Smooth muscle cell (in vitro differentiated cells): Measurements from ENCODE around the gene PRR36. TPM values are rescaled to one million over a fixed set of nuclear protein-coding genes. Genes with fewer than 3 reads are reported as not detected.
"Not testable (repeated sequence)": the region's sequence is repeated elsewhere in the genome, so short reads cannot be mapped to it uniquely, and the experiment has no call there.

Source experiments
- DNase-seq: peaks from one replicate; lab custom pipeline; 2025; ENCODE audit not compliant: unreplicated experiment; lab: John Stamatoyannopoulos, UW
- H2AFZ ChIP-seq: fragments of 200-600 bp; sonication (generic); 2 replicates; pipeline ENCODE4 v1.6.0; 2016; ENCODE audit warnings: antibody characterized with exemption, low read depth, mild to moderate bottlenecking
- H3F3A ChIP-seq: fragments of 200-600 bp; sonication (generic); 2 replicates; pipeline ENCODE4 v1.6.0; 2017; ENCODE audit warnings: antibody characterized with exemption, low read depth
- H3K27ac ChIP-seq: fragments of 200-600 bp; sonication (generic); 2 replicates; pipeline ENCODE4 v1.5.1; 2016; ENCODE audit warnings: low read depth, mild to moderate bottlenecking
- H3K27me3 ChIP-seq: fragments of 200-600 bp; sonication (generic); 2 replicates; pipeline ENCODE4 v1.6.1; 2016; ENCODE audit warnings: low read depth, mild to moderate bottlenecking
- H3K36me3 ChIP-seq: fragments of 200-600 bp; sonication (generic); 2 replicates; pipeline ENCODE4 v1.5.1; 2016; ENCODE audit warnings: low read depth
- H3K4me1 ChIP-seq: fragments of 200-600 bp; sonication (generic); 2 replicates; pipeline ENCODE4 v1.5.1; 2016; ENCODE audit warnings: low read depth
- H3K4me2 ChIP-seq: fragments of 200-600 bp; sonication (generic); 2 replicates; pipeline ENCODE4 v1.6.0; 2016; ENCODE audit warnings: mild to moderate bottlenecking
- H3K4me3 ChIP-seq: fragments of 200-600 bp; sonication (generic); 2 replicates; pipeline ENCODE4 v1.5.1; 2016; ENCODE audit warnings: mild to moderate bottlenecking
- H3K79me2 ChIP-seq: fragments of 200-600 bp; sonication (generic); 2 replicates; pipeline ENCODE4 v1.6.0; 2016; ENCODE audit warnings: low read depth, mild to moderate bottlenecking
- H3K9ac ChIP-seq: fragments of 200-600 bp; sonication (generic); 2 replicates; pipeline ENCODE4 v1.6.0; 2016; ENCODE audit warnings: low read depth
- H3K9me3 ChIP-seq: fragments of 200-600 bp; sonication (generic); replicated peaks from 2 replicates; pipeline ENCODE4 v1.5.1; 2016; ENCODE audit warnings: low read depth
- H4K20me1 ChIP-seq: fragments of 200-600 bp; sonication (generic); 2 replicates; pipeline ENCODE4 v1.6.0; 2016; ENCODE audit warnings: low read depth
- WGBS: methylation state at CpG from one replicate; pipeline ENCODE4 v1.1.7; 2016; ENCODE audit warnings: low lambda C conversion rate; 5-methylcytosine and 5-hydroxymethylcytosine counted together
- polyA plus RNA-seq: library from polyadenylated mRNA; unstranded; fragments of >200 nt; fragmentation: Nextera tagmentation; extraction: Ambion mirVana; gene quantifications from 2 replicates; pipeline ENCODE4 v1.2.1, GENCODE V29; 2016
- total RNA-seq: library from RNA; depleted of rRNA; stranded (reverse); fragments of >200 nt; gene quantifications from 2 replicates; pipeline ENCODE4 v1.2.3, GENCODE V29; 2014
- TF ChIP-seq, protein P1 (sequence below): fragments of 200-600 bp; sonication (generic); IDR thresholded peaks from 2 replicates; pipeline ENCODE4 v1.5.1; 2017; ENCODE audit warnings: borderline replicate concordance, mild to moderate bottlenecking, antibody characterized with exemption; ENCODE audit not compliant: insufficient read depth, poor library complexity, severe bottlenecking

PRR36 gene
- total and polyA plus RNA-seq, 2 experiments from 2014 or later: 0.13 to 0.57 TPM

- Histone ChIP-seq H3K4me3 (peak within 1 kb of the TSS; percentile 94), H3K36me3 (no peaks in the 10 kb centered on the region), H2AFZ (peak within 1 kb of the TSS; percentile 34), H3K4me1 (peaks cover 15% of the 10 kb centered on the region), H3K4me2 (peak within 1 kb of the TSS; percentile 89), H3K27ac (peak within 1 kb of the TSS; percentile 56), H4K20me1 (peaks cover 10% of the 10 kb centered on the region), H3K9ac (peak within 1 kb of the TSS; percentile 48), H3F3A (peaks cover 7% of the 10 kb centered on the region), H3K9me3 (no peaks in the 10 kb centered on the region), H3K79me2 (no peaks in the 10 kb centered on the region), H3K27me3 (no peaks in the 10 kb centered on the region)
- TF ChIP-seq, protein P1, sequence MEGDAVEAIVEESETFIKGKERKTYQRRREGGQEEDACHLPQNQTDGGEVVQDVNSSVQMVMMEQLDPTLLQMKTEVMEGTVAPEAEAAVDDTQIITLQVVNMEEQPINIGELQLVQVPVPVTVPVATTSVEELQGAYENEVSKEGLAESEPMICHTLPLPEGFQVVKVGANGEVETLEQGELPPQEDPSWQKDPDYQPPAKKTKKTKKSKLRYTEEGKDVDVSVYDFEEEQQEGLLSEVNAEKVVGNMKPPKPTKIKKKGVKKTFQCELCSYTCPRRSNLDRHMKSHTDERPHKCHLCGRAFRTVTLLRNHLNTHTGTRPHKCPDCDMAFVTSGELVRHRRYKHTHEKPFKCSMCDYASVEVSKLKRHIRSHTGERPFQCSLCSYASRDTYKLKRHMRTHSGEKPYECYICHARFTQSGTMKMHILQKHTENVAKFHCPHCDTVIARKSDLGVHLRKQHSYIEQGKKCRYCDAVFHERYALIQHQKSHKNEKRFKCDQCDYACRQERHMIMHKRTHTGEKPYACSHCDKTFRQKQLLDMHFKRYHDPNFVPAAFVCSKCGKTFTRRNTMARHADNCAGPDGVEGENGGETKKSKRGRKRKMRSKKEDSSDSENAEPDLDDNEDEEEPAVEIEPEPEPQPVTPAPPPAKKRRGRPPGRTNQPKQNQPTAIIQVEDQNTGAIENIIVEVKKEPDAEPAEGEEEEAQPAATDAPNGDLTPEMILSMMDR: peak; percentile 12
- DNase-seq: peak; percentile 99
- WGBS: 19% methylated on average over 61 of the region's 62 CpGs
Measured at GRCh38 chr19:7919610-7920518, 45.7 kb upstream of the PRR36 start, which contains the start of gene SNAPC2. SNAPC2 (plus strand) TSS chr19:7920338; CDS start chr19:7920367, 29 bp downstream.

- Histone ChIP-seq H3F3A (peaks cover 7% of the 10 kb centered on the region), H3K27ac (no peak overlapping the region), H3K79me2 (no peaks in the 10 kb centered on the region), H3K9ac (no peak overlapping the region), H3K4me3 (no peak overlapping the region), H2AFZ (no peak overlapping the region), H3K4me2 (peak overlapping the region; percentile 98), H3K27me3 (no peaks in the 10 kb centered on the region), H3K4me1 (peaks cover 15% of the 10 kb centered on the region), H3K36me3 (no peaks in the 10 kb centered on the region), H4K20me1 (peaks cover 6% of the 10 kb centered on the region), H3K9me3 (no peaks in the 10 kb centered on the region)
- no peak for DNase-seq
- WGBS: 92% methylated on average over 36 of the region's 42 CpGs
- TF ChIP-seq, protein P1: no peak
Measured at GRCh38 chr19:7918615-7919421, 44.6 kb upstream of the PRR36 start.

- not testable (repeated sequence) for H3F3A ChIP-seq, H3K9me3 ChIP-seq, H3K36me3 ChIP-seq, H3K79me2 ChIP-seq, DNase-seq, H4K20me1 ChIP-seq, H3K27me3 ChIP-seq, H3K27ac ChIP-seq, H3K9ac ChIP-seq
- H3K4me2 ChIP-seq: peak overlapping the region; percentile 98
- peak overlapping the region; percentile 60 for H3K4me3 ChIP-seq
- 38% methylated on average over 29 of the region's 29 CpGs for WGBS
- H2AFZ ChIP-seq: peak overlapping the region; percentile 75
- H3K4me1 ChIP-seq: peaks cover 15% of the 10 kb centered on the region
Measured at GRCh38 chr19:7918062-7918614, 43.9 kb upstream of the PRR36 start.
